IPS-18a (cell line): ENCODE results near the gene TUBG2.

Source experiments
- H3K27ac ChIP-seq: one replicate; pipeline ENCODE4 v1.5.1; 2013; ENCODE audit warnings: low read length
- H3K27me3 ChIP-seq: one replicate; pipeline ENCODE4 v1.6.1; 2013; ENCODE audit warnings: mild to moderate bottlenecking, low read length; ENCODE audit not compliant: control insufficient read depth, insufficient read depth
- H3K36me3 ChIP-seq: one replicate; pipeline ENCODE4 v1.6.1; 2013; ENCODE audit warnings: low read depth, low read length; ENCODE audit not compliant: control insufficient read depth
- H3K4me1 ChIP-seq: one replicate; pipeline ENCODE4 v1.6.1; 2013; ENCODE audit warnings: low read depth, low read length; ENCODE audit not compliant: control insufficient read depth
- H3K4me3 ChIP-seq: one replicate; pipeline ENCODE4 v1.5.1; 2013; ENCODE audit warnings: low read length
- H3K9ac ChIP-seq: one replicate; pipeline ENCODE4 v1.6.1; 2013; ENCODE audit warnings: mild to moderate bottlenecking, low read length, moderate library complexity
- H3K9me3 ChIP-seq: one replicate; pipeline ENCODE4 v1.6.1; 2013; ENCODE audit warnings: low read depth, low read length; ENCODE audit not compliant: control insufficient read depth

TUBG2 gene

DNA sequence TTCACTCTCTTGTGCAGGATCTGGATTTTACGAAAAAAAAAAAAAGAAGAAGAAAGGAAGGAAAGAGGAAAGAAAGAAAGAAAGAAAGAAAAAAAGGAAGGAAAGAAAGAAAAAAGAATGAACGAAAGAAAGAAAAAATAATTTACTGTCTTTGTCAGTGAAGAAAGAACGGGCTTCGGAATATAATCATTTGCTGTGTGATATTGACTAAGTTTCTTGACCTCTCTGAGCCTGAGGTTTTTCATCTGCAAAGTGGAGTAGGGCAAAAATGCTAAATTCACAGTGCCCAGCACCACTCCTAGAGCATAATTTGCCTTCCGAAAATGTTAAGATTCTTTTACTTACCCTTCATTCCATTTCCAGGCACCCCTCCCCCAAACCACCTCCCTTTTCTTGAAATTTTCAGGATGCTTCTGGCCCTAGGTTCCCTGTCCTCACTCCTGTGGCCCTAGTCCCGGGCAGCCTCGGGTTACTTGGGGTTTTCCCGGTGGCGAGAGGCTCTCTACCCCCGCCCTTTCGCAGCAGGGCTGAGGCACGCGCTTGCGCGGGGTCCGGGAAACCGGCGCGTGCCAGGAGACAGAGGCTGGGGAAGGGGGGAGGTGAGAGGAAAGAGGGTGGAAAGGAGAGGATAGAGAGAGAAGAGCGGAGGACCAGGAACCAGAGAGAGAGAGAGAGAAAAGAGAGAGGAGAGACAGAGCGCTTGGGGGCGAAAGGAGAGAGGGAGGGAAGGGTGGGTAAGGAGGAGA lies 23.1 kb downstream of the TUBG2 start, which contains the start of gene CNTNAP1:
TSS of gene CNTNAP1 (plus strand) at position 556 of the 746 bp plus-strand sequence. CDS start 299 bp downstream, outside the sequence.
- Histone ChIP-seq H3K9me3 (no peaks in the 10 kb centered on the region), H3K27ac (no peak within 1 kb of the TSS), H3K9ac (peak within 1 kb of the TSS; percentile 31), H3K4me3 (peak within 1 kb of the TSS; percentile 72), H3K36me3 (peaks cover 5% of the 10 kb centered on the region), H3K27me3 (peaks cover 30% of the 10 kb centered on the region), H3K4me1 (peaks cover 37% of the 10 kb centered on the region)

DNA sequence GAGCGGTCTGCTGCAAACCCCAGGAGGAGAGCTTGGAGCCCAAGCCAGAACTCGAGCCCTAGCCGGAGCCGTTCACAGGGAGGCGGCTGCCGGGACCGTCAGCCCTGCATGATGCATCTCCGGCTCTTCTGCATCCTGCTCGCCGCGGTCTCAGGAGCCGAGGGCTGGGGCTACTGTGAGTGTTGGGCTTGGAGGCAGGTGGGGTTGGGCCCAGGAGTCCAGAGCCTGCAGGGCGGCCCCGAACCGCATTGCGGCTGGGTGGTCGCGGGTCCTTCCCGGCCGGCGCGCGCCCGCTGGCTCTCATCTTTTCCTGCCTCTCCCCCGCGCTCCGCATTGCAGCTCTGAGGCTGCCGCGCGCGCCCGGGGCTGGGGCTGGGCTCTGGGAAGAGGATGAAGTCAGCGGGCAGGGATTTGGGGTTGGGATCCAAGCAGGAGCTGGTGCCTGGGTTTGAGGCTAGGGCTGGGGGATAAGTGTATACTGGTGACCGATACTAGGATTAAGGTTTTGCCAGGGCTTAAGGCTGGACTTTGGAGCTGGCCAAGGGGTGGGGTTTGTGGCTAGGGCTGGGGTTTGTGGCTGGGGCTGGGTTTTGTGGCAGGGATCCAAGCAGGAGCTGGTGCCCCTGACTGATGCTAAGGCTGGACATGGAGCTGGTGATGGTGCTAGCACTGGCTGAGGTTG lies 23.8 kb downstream of the TUBG2 start:
- Histone ChIP-seq H3K36me3 (peaks cover 5% of the 10 kb centered on the region), H3K4me1 (peaks cover 30% of the 10 kb centered on the region), H3K4me3 (peak overlapping the region; percentile 72), H3K9me3 (no peaks in the 10 kb centered on the region), H3K9ac (peak overlapping the region; percentile 31), H3K27ac (no peak overlapping the region), H3K27me3 (peaks cover 30% of the 10 kb centered on the region)

DNA sequence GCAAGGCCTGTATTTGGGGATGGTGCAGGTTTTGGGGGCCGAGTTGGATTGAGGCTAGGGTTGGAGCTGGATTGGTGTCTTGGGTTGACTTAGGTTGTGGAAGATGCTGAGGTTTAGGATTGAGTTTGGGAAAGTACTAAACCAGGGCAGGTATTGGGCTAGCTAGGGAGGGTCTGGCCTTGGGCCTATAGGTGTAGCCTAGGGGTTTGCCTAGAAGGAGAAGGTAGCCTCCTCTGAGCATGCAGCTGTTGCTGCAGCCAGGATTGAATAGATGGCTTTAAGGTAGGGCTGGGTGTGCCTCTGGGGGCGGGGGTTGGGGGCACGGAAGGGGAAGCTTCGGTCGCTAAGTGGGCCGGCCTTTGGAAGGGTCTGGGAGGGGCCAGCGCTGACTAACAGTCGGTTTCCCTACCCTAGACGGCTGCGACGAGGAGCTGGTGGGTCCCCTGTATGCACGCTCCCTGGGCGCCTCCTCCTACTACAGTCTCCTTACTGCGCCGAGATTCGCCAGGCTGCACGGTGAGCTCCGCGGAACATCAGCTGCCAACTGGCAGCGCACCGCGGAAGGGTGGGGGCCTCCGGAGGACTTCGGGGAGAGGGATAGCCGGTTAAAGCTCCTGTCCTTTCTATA lies 24.4 kb downstream of the TUBG2 start:
- Histone ChIP-seq H3K4me3 (peak overlapping the region; percentile 72), H3K4me1 (peaks cover 28% of the 10 kb centered on the region), H3K9ac (no peak overlapping the region), H3K36me3 (peaks cover 5% of the 10 kb centered on the region), H3K9me3 (no peaks in the 10 kb centered on the region), H3K27ac (no peak overlapping the region), H3K27me3 (peaks cover 30% of the 10 kb centered on the region)

DNA sequence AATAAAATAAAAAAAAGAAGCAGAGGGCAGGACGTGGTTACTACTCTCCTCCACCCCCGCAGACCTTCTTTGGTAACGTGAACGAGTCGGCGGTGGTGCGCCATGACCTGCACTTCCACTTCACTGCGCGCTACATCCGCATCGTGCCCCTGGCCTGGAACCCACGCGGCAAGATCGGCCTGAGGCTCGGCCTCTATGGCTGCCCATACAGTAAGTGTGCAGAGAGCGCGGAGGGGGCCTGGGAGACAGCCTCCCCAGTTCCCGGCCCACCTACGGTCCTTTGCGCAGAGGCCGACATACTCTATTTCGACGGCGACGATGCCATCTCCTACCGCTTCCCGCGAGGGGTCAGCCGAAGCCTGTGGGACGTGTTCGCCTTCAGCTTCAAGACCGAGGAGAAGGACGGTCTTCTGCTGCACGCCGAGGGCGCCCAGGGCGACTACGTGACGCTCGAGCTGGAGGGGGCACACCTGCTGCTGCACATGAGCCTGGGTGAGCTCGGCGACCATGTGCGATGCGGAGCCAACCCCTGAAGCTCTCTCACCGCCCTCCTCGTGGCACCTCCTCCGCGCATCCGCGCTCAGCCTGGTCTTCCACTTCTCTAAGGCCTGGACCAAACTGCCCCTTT lies 26.0 kb downstream of the TUBG2 start:
- Histone ChIP-seq H3K4me3 (no peak overlapping the region), H3K27ac (no peak overlapping the region), H3K9ac (no peak overlapping the region), H3K36me3 (peaks cover 5% of the 10 kb centered on the region), H3K27me3 (peaks cover 27% of the 10 kb centered on the region), H3K9me3 (no peaks in the 10 kb centered on the region), H3K4me1 (peaks cover 19% of the 10 kb centered on the region)

DNA sequence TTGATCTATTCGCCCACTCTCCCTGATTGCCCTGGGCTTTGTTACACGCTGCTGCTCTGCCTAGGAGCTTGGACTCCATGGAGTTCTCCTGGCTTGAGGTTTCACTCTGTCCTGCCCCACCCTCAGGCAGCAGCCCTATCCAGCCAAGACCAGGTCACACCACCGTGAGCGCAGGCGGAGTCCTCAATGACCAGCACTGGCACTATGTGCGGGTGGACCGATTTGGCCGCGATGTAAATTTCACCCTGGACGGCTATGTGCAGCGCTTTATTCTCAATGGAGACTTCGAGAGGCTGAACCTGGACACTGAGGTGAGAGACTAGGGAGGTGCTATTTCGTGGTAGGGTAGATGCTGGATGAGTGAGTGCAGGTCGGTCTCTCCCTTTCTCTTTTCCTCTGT lies 26.7 kb downstream of the TUBG2 start:
- Histone ChIP-seq H3K9ac (no peak overlapping the region), H3K4me1 (peaks cover 16% of the 10 kb centered on the region), H3K4me3 (no peak overlapping the region), H3K27ac (no peak overlapping the region), H3K27me3 (peaks cover 20% of the 10 kb centered on the region), H3K9me3 (no peaks in the 10 kb centered on the region), H3K36me3 (peaks cover 5% of the 10 kb centered on the region)

DNA sequence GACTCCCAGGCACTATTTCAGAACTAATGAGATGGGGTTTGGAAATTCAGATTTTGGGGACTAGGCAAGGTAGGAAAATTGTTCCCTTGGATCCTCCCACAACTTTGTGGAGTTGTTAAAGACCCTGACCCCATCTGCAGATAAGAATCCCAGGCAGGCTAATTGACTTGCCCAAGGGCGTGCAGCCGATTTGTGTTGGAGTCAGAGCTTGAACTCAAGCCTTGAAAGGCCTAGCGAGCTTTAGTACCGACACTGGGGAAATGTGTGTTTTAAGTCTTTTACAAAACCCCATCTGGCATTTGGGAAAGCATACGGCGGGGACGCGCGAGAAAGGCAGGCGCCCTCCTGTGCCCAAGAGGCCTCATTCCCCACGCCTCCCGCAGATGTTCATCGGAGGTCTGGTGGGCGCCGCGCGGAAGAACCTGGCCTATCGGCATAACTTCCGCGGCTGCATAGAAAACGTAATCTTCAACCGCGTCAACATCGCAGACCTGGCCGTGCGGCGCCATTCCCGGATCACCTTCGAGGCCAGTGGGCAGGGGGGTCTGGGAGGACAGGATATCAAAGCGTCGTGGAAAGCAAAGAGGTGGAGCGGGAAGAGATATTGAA lies 27.5 kb downstream of the TUBG2 start:
- Histone ChIP-seq H3K4me3 (no peak overlapping the region), H3K36me3 (peaks cover 5% of the 10 kb centered on the region), H3K4me1 (peaks cover 11% of the 10 kb centered on the region), H3K27me3 (peaks cover 20% of the 10 kb centered on the region), H3K9me3 (no peaks in the 10 kb centered on the region), H3K9ac (no peak overlapping the region), H3K27ac (no peak overlapping the region)

DNA sequence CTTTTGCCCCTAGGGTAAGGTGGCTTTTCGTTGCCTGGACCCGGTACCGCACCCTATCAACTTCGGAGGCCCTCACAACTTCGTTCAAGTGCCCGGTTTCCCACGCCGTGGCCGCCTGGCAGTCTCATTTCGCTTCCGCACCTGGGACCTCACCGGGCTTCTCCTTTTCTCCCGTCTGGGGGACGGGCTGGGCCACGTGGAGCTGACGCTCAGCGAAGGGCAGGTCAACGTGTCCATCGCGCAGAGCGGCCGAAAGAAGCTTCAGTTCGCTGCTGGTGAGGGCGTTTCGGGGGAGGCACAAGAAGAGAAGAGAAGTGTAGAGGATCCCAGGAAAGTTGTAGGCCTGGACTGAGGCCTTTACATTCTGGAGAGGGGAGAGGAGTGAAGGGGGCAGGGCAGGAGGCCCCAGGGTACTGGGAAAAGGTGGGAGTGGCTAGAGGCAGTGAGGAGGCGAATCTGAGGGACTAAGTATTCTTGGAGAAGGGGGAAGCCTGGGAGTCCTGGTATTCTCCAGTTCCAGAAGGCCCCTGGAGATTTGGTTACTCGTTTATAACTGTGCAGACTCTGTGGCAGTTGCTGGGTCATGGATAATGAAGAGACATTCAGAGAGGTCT lies 28.7 kb downstream of the TUBG2 start:
- Histone ChIP-seq H3K27ac (no peak overlapping the region), H3K9me3 (no peaks in the 10 kb centered on the region), H3K36me3 (peaks cover 5% of the 10 kb centered on the region), H3K27me3 (peaks cover 18% of the 10 kb centered on the region), H3K4me1 (peaks cover 8% of the 10 kb centered on the region), H3K4me3 (no peak overlapping the region), H3K9ac (no peak overlapping the region)

DNA sequence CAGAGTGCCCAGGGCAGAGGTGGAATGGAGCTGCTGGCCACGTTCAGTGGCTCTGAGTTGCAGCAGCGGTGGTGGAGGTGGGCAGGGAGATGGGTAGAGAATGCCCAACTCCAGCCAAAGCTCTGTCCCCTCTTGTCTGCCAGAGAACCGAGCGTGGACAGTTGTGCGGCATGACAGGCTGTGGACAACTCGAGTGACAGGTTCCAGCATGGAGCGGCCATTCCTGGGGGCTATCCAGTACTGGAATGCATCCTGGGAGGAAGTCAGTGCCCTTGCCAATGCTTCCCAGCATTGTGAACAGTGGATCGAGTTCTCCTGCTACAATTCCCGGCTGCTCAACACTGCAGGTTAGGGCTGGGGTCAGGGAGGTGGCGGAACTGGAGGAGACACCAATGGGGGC lies 31.5 kb downstream of the TUBG2 start:
- Histone ChIP-seq H3K9ac (no peak overlapping the region), H3K4me3 (no peak overlapping the region), H3K9me3 (no peaks in the 10 kb centered on the region), H3K27ac (no peak overlapping the region), H3K27me3 (no peaks in the 10 kb centered on the region), H3K36me3 (peaks cover under 1% of the 10 kb centered on the region), H3K4me1 (no peaks in the 10 kb centered on the region)

DNA sequence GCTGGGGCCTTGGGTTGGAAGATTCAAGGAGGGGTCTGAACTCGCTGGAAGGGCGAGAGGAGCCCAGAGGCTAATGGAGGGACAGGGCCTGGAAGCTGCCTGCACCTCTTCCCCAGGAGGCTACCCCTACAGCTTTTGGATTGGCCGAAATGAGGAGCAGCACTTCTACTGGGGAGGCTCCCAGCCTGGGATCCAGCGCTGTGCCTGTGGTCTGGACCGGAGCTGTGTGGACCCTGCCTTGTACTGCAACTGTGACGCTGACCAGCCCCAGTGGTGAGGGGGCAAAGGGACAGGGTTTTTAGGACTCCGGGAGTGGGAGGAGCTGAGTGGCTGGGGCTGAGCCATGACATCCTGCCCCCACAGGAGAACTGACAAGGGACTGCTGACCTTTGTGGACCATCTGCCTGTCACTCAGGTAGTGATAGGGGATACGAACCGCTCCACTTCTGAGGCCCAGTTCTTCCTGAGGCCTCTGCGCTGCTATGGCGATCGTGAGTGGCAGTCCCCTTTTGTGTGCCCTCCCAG lies 32.0 kb downstream of the TUBG2 start:
- Histone ChIP-seq H3K27me3 (no peaks in the 10 kb centered on the region), H3K36me3 (no peaks in the 10 kb centered on the region), H3K4me1 (no peaks in the 10 kb centered on the region), H3K4me3 (no peak overlapping the region), H3K9me3 (no peaks in the 10 kb centered on the region), H3K27ac (no peak overlapping the region), H3K9ac (no peak overlapping the region)

DNA sequence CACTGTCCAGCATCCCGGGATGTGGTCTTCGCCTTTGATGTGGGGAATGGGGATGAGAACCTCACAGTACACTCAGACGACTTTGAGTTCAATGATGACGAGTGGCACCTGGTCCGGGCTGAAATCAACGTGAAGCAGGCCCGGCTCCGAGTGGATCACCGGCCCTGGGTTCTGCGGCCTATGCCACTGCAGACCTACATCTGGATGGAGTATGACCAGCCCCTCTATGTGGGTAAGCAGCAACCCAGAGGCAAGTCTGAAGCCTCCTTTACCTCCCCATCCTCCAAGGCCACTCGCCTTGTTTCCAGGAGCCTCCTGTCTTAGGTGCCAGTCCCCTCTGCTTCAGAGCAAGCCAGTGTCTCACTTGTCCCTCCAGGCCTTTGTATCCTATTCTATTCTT lies 33.4 kb downstream of the TUBG2 start:
- H3K36me3 ChIP-seq, result peaks cover 2% of the 10 kb centered on the region
- no peaks in the 10 kb centered on the region for H3K27me3 ChIP-seq

More for the DNA sequence above, 33.4 kb downstream of the TUBG2 start:
- H3K9me3 ChIP-seq, result no peaks in the 10 kb centered on the region
- H3K9ac ChIP-seq, result no peak overlapping the region
- no peak overlapping the region for H3K4me3 ChIP-seq
- H3K27ac ChIP-seq, result no peak overlapping the region
- H3K4me1 ChIP-seq, result no peaks in the 10 kb centered on the region
